ENCODE data around the gene ZNF787. TPM values are rescaled to one million over a fixed set of nuclear protein-coding genes. Genes with fewer than 3 reads are reported as not detected.

ZNF787 gene
- total RNA-seq, 1 donor from 2014 or later: 32.6 TPM

- H3K27me3 ChIP-seq (ENCODE audit: control insufficient read depth, insufficient read depth, low read length): peaks cover 3% of the 10 kb centered on the region
- no peak overlapping the region for H3K4me3 ChIP-seq (ENCODE audit: low read depth, low read length)
- DNase-seq (ENCODE audit: low read depth) (no peak), FAIRE-seq (no peak)
- no peak for TF ChIP-seq CTCF (IDR thresholded peaks at IDR 0.05; ENCODE audit: insufficient read depth, low read length, severe bottlenecking)
- H3K36me3 ChIP-seq (ENCODE audit: control insufficient read depth, insufficient read depth, low read length): no peaks in the 10 kb centered on the region
These were observed 11.3 kb upstream of the ZNF787 start for GRCh38 chr19:56132316-56132822.

GRCh38 chr19:56131651-56132050 is 10.6 kb upstream of the ZNF787 start:
- DNase-seq (ENCODE audit: low read depth) (no peak), FAIRE-seq (no peak)
- Histone ChIP-seq H3K27me3 (ENCODE audit: control insufficient read depth, insufficient read depth, low read length) (peaks cover 3% of the 10 kb centered on the region), H3K36me3 (ENCODE audit: control insufficient read depth, insufficient read depth, low read length) (no peaks in the 10 kb centered on the region), H3K4me3 (ENCODE audit: low read depth, low read length) (no peak overlapping the region)
- no peak for TF ChIP-seq CTCF (IDR thresholded peaks at IDR 0.05; ENCODE audit: insufficient read depth, low read length, severe bottlenecking)

GRCh38 chr19:56130006-56130405 is 8.9 kb upstream of the ZNF787 start:
- Histone ChIP-seq H3K27me3 (ENCODE audit: control insufficient read depth, insufficient read depth, low read length) (peaks cover 3% of the 10 kb centered on the region), H3K4me3 (ENCODE audit: low read depth, low read length) (no peak overlapping the region), H3K36me3 (ENCODE audit: control insufficient read depth, insufficient read depth, low read length) (no peaks in the 10 kb centered on the region)
- FAIRE-seq (no peak), DNase-seq (ENCODE audit: low read depth) (no peak)
- TF ChIP-seq CTCF (IDR thresholded peaks at IDR 0.05; ENCODE audit: insufficient read depth, low read length, severe bottlenecking): no peak

GRCh38 chr19:56126983-56127780 is 6.1 kb upstream of the ZNF787 start:
- no peak for DNase-seq (ENCODE audit: low read depth)
- H3K27me3 ChIP-seq (ENCODE audit: control insufficient read depth, insufficient read depth, low read length): no peaks in the 10 kb centered on the region
- no peaks in the 10 kb centered on the region for H3K36me3 ChIP-seq (ENCODE audit: control insufficient read depth, insufficient read depth, low read length)
- FAIRE-seq: no peak
- no peak overlapping the region for H3K4me3 ChIP-seq (ENCODE audit: low read depth, low read length)
- no peak for TF ChIP-seq CTCF (IDR thresholded peaks at IDR 0.05; ENCODE audit: insufficient read depth, low read length, severe bottlenecking)

- DNase-seq (ENCODE audit: low read depth) (no peak), FAIRE-seq (no peak)
- H3K36me3 ChIP-seq (ENCODE audit: control insufficient read depth, insufficient read depth, low read length): no peaks in the 10 kb centered on the region
- no peak overlapping the region for H3K4me3 ChIP-seq (ENCODE audit: low read depth, low read length)
- H3K27me3 ChIP-seq (ENCODE audit: control insufficient read depth, insufficient read depth, low read length): no peaks in the 10 kb centered on the region
- TF ChIP-seq CTCF (IDR thresholded peaks at IDR 0.05; ENCODE audit: insufficient read depth, low read length, severe bottlenecking): no peak
These were observed 4.9 kb upstream of the ZNF787 start for GRCh38 chr19:56125806-56126590.
